Gastroesophageal sphincter (tissue), 3 donors: ENCODE results near the gene AGR3.

Experiments used
- POLR2A ChIP-seq, 2 donors: fragments of 450-650 bp; IDR thresholded peaks; one replicate each; pipeline ENCODE4 v1.6.1; 2017; ENCODE audit warnings: antibody characterized with exemption in 2 of 2, mild to moderate bottlenecking in 2 of 2, moderate library complexity in 1 of 2
- TF ChIP-seq, protein P1 (sequence below), 4 experiments: fragments of 200-600 bp in 2 of 4; fragments of 450-650 bp in 2 of 4; sonication (generic) in 1 of 4; IDR thresholded peaks; one replicate each; pipeline ENCODE4 v1.5.1; 2017 to 2019; ENCODE audit warnings: antibody characterized with exemption in 4 of 4, mild to moderate bottlenecking in 2 of 4, moderate library complexity in 2 of 4

DNA sequence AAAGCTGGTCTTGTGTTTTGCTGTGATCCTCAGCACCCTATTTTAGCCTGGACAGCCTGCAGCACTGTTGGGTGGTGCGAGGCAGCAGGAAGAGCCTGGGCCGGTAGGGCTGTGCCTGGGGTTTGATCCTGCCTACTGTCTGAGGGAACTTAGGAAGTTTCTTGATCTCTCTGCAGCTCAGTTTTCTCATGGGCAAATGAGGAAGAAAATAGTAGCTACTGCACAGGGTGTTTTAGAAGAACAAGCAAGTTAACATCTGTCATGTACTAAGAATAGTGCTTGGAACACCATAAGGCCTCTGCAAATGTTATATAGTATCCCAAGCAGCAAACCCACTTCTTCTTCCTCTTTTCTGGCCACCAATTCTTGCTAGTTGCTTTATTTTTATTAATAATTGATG, 65.0 kb downstream of the AGR3 start:
- no peak for TF ChIP-seq POLR2A (IDR thresholded peaks at IDR 0.05)
- TF ChIP-seq, protein P1, sequence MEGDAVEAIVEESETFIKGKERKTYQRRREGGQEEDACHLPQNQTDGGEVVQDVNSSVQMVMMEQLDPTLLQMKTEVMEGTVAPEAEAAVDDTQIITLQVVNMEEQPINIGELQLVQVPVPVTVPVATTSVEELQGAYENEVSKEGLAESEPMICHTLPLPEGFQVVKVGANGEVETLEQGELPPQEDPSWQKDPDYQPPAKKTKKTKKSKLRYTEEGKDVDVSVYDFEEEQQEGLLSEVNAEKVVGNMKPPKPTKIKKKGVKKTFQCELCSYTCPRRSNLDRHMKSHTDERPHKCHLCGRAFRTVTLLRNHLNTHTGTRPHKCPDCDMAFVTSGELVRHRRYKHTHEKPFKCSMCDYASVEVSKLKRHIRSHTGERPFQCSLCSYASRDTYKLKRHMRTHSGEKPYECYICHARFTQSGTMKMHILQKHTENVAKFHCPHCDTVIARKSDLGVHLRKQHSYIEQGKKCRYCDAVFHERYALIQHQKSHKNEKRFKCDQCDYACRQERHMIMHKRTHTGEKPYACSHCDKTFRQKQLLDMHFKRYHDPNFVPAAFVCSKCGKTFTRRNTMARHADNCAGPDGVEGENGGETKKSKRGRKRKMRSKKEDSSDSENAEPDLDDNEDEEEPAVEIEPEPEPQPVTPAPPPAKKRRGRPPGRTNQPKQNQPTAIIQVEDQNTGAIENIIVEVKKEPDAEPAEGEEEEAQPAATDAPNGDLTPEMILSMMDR (IDR thresholded peaks at IDR 0.05) = no peak
